ENCODE measurements around the gene ADCK1.

- TF ChIP-seq CTCF (IDR thresholded peaks at IDR 0.05) (no peak), POLR2A (IDR thresholded peaks at IDR 0.05) (no peak)
These were observed 64.2 kb downstream of the ADCK1 start for GRCh38 chr14:77864085-77864484.
